T-helper 17 cell (primary cell): Measurements from ENCODE around the gene UGT1A5. TPM values are rescaled to one million over a fixed set of nuclear protein-coding genes. Genes with fewer than 3 reads are reported as not detected.

Experiments
- ATAC-seq: fragments of 150-1000 bp; cut with Tn5 transposase; 2 replicates; pipeline ENCODE4 v1.10.0; 2021; ENCODE audit warnings: mild to moderate bottlenecking, moderate library complexity
- DNase-seq, 3 donors: peaks; one replicate each; pipeline versions ENCODE4 v3.0.0 to v3.0.0-alpha.2; 2020 to 2021
- H3K9me3 ChIP-seq: one replicate; pipeline ENCODE4 v1.7.0; 2013; ENCODE audit warnings: low read length, mild to moderate bottlenecking; ENCODE audit not compliant: control insufficient read depth, poor library complexity, severe bottlenecking
- H3K27ac Mint-ChIP-seq: one replicate; pipeline ENCODE4 v1.8.0; 2022; ENCODE audit warnings: mild to moderate bottlenecking, moderate library complexity, mixed read lengths
- H3K27me3 Mint-ChIP-seq: one replicate; pipeline ENCODE4 v1.8.0; 2022; ENCODE audit warnings: mixed read lengths
- H3K36me3 Mint-ChIP-seq: one replicate; pipeline ENCODE4 v1.8.0; 2022; ENCODE audit warnings: low read depth, mixed read lengths
- H3K4me1 Mint-ChIP-seq: one replicate; pipeline ENCODE4 v1.8.0; 2022; ENCODE audit warnings: mild to moderate bottlenecking, mixed read lengths
- H3K4me3 Mint-ChIP-seq: one replicate; pipeline ENCODE4 v1.8.0; 2022; ENCODE audit warnings: mild to moderate bottlenecking, moderate library complexity, mixed read lengths
- total RNA-seq, 4 donors: library from RNA in 2 of 4; stranded (reverse) in 2 of 4; gene quantifications; one replicate each; pipeline ENCODE4 v1.2.3 and lab custom pipeline; 2022 to 2026

Gene UGT1A5
- total RNA-seq, 2 donors from 2014 or later, result not detected

DNA sequence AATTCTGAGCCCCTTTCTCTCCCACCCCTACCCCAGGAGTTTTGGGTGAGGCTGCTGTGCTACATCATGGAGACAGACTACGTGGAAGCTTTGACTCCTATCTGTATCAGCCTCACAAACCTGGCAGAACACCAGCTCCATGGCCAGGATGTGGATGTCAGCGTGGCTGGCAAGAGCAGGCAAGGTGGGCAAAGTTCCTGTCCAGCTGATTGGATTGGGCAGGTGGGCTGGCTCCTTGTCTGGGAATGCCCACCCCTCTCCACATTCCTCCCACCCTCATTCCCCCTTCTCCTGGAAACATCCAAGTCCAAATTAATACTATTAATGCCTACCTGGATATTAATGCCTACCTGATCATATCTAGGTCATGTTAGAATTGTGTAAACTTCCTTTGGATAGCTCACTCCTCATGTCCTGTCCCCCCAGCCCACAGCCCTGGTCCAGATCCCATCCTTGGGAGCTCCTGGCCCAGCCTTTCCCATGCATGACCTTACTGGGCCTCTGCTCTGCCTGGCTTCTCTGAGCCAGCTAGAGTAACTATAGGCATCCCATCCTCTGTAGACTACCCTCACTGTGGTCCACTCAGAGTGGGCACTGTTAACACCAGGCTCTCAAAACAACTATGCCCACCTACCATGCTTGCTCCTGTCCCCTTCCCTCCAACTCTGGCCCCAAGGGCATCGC lies 89.6 kb downstream of the UGT1A5 start:
- Mint-ChIP-seq H3K27ac (no peak overlapping the region), H3K27me3 (peaks cover 50% of the 10 kb centered on the region), H3K4me1 (peaks cover 2% of the 10 kb centered on the region), H3K36me3 (no peaks in the 10 kb centered on the region), H3K4me3 (no peak overlapping the region)
- ATAC-seq, result no peak
- no peak for DNase-seq
- no peaks in the 10 kb centered on the region for H3K9me3 ChIP-seq

DNA sequence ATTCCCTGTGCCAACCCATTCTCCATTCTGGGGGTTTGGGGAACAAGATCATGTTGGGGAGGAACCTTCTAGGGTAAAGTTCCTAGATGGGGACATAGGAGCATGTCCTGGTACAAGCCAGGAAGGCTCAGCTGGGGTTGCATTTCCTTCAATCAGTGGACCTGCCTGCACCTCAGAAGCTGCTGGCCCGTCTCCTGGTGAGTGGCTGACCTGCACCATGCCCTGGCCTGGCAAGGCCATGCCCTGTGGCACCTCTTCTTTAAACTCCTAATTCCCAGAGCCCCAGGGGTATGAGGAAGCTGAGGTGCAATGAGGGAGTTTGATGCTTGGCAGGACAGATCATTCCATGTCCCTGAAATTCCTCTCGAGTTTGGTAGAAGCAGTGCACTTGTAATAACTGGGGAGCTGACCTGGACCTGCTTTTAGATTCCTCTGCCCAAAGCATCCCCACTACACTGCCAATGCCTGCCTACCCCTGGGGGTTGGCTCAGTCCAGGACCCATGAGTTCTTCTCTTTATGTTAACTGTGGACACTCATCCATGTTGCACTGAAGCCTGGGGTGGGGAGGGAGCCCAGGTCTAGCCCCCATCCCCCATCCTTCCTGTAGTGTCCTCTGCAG lies 90.7 kb downstream of the UGT1A5 start:
- peak overlapping the region; percentile 3 for H3K4me3 Mint-ChIP-seq
- H3K27ac Mint-ChIP-seq, result no peak overlapping the region
- H3K9me3 ChIP-seq, result no peaks in the 10 kb centered on the region
- no peak for DNase-seq
- no peak for ATAC-seq
- H3K4me1 Mint-ChIP-seq, result peaks cover 2% of the 10 kb centered on the region
- no peaks in the 10 kb centered on the region for H3K36me3 Mint-ChIP-seq
- H3K27me3 Mint-ChIP-seq, result peaks cover 52% of the 10 kb centered on the region

GRCh38 chr2:233803994-233804393 lies 91.3 kb downstream of the UGT1A5 start:
- ATAC-seq (no peak), DNase-seq (no peak)
- H3K9me3 ChIP-seq, result no peaks in the 10 kb centered on the region
- Mint-ChIP-seq H3K27ac (no peak overlapping the region), H3K27me3 (peaks cover 51% of the 10 kb centered on the region), H3K36me3 (no peaks in the 10 kb centered on the region), H3K4me3 (peak overlapping the region; percentile 3), H3K4me1 (peaks cover 2% of the 10 kb centered on the region)

DNA sequence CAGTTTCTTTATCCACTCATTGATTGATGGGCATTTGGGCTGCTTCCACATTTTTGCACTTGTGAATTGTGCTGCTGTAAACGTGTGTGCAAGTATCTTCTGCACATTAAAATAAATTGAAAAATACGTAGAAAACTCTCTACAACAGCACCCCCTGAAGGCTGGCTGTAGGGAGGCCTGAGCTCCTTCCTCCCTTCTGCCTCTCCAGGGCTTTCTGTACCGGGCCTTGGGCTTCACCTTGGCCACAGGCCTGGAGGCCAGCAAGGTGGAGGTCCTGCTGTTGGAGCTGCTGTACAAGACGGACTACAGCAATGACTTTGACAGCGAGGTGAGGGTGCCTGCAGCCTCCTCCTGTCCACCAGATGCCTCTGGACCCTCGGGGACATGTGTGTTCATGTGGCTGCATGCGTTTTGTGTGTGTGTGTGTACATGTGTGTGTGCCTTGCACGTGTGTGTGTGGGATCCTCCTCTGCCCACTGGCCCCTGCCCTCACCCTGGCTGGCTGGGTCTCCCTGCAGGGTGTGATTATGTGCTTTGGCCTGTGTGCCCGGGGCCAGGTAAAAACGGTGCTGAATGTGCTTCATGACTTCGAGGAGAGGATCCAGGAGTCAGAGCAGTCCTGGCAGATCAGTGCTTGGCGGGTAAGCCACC lies 94.6 kb downstream of the UGT1A5 start:
- H3K27ac Mint-ChIP-seq, result no peak overlapping the region
- H3K9me3 ChIP-seq, result no peaks in the 10 kb centered on the region
- DNase-seq (no peak), ATAC-seq (no peak)
- H3K4me3 Mint-ChIP-seq, result no peak overlapping the region
- H3K36me3 Mint-ChIP-seq, result no peaks in the 10 kb centered on the region
- peaks cover 2% of the 10 kb centered on the region for H3K4me1 Mint-ChIP-seq
- peaks cover 76% of the 10 kb centered on the region for H3K27me3 Mint-ChIP-seq

- H3K36me3 Mint-ChIP-seq, result no peaks in the 10 kb centered on the region
- peaks cover 67% of the 10 kb centered on the region for H3K27me3 Mint-ChIP-seq
- DNase-seq (no peak), ATAC-seq (no peak)
- H3K27ac Mint-ChIP-seq, result no peak overlapping the region
- no peak overlapping the region for H3K4me3 Mint-ChIP-seq
- H3K9me3 ChIP-seq, result no peaks in the 10 kb centered on the region
- peaks cover 5% of the 10 kb centered on the region for H3K4me1 Mint-ChIP-seq
Observed at GRCh38 chr2:233807966-233808935, 95.5 kb downstream of the UGT1A5 start.

GRCh38 chr2:233810385-233810784 lies 97.7 kb downstream of the UGT1A5 start:
- Mint-ChIP-seq H3K27ac (no peak overlapping the region), H3K27me3 (peaks cover 56% of the 10 kb centered on the region), H3K4me1 (peaks cover 2% of the 10 kb centered on the region), H3K36me3 (no peaks in the 10 kb centered on the region), H3K4me3 (no peak overlapping the region)
- no peak for ATAC-seq
- no peak for DNase-seq
- H3K9me3 ChIP-seq, result no peaks in the 10 kb centered on the region

- ATAC-seq (no peak), DNase-seq (no peak)
- Mint-ChIP-seq H3K4me3 (no peak overlapping the region), H3K27ac (no peak overlapping the region), H3K4me1 (peaks cover 2% of the 10 kb centered on the region), H3K36me3 (no peaks in the 10 kb centered on the region), H3K27me3 (peaks cover 53% of the 10 kb centered on the region)
- no peaks in the 10 kb centered on the region for H3K9me3 ChIP-seq
Observed at GRCh38 chr2:233811087-233811486, 98.4 kb downstream of the UGT1A5 start.

- Mint-ChIP-seq H3K36me3 (no peaks in the 10 kb centered on the region), H3K4me3 (no peak overlapping the region), H3K4me1 (peaks cover 2% of the 10 kb centered on the region), H3K27ac (no peak overlapping the region), H3K27me3 (peaks cover 53% of the 10 kb centered on the region)
- no peaks in the 10 kb centered on the region for H3K9me3 ChIP-seq
- DNase-seq, result no peak
- ATAC-seq, result no peak
Observed at GRCh38 chr2:233811732-233812131, 99.0 kb downstream of the UGT1A5 start.

DNA sequence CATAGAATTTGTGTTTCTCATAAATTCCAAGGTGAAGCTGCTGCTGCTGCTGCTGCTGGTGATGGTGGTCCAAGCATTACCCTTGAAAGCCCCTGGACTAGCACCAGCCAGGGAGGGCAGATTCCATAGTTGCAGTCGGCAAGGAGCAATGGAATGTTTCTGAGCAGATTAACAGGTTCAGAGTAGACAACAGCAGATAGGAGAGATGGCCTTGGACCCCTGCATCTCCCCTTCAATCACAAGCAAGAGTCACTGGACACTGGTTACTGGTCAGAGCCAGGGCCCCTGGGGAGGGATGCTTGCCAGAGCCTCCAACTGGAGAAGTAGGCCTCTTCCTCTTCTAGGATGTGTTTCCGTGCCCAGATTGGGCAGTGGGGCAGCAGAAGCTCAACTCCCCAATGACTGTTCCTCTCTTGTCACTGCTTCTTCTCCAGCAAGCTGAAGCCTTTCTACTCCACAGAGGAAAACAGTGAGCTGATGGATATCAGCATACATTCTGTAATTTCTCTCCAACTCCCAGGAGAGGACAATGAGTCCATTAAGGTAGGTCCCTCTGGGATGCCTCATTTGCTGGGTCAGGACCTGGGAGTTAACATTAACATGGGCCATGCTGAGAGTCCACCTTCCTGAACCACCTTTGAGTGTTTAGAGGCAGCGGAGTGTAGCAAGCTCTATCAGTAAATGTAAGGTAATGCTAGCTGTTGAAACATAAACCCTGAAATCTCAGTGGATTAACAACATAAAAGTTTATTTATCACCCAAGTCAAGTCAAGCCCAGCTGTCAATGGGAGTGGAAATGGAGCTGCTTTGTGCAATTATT lies 100.7 kb downstream of the UGT1A5 start:
- ATAC-seq (no peak), DNase-seq (no peak)
- Mint-ChIP-seq H3K36me3 (no peaks in the 10 kb centered on the region), H3K4me3 (no peak overlapping the region), H3K4me1 (peaks cover 8% of the 10 kb centered on the region), H3K27me3 (peaks cover 56% of the 10 kb centered on the region), H3K27ac (no peak overlapping the region)
- H3K9me3 ChIP-seq, result no peaks in the 10 kb centered on the region

DNA sequence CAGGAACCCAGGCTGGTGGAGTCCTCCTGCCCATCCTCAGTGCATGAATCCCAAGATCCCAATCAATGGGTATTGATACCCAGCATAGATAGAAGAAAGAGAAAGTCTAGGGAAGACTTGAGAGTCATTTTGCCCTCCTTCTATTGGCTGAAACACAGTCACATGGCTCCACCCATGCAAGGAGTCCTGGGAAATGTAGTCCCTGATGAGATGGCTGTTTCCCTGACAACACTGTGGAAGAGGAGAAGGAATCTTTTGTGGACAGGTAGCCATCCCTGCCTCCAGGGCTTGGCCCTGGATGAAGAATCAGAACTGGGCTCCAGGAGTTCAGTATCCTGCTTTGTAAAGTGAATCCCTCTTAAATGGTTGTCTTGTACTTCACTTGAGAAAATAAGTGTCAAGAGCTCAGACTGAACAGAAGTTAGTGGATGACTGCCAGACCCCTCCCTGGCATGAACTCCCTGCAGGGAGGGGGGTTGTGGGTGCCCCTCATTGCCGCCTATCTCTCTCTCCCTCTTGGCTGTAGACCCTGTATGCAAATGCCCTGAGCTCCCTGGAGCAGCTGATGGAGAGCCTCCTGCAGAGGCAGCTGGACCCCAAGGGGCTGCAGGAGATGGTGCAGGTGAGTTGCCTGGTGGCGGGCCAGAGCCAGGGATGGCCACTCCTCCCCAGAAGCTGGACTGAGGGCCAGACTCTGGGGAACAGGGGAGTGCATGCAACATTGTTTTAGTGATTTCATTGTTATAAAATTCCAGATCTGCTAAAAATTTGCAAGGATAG lies 101.5 kb downstream of the UGT1A5 start:
- H3K9me3 ChIP-seq, result no peaks in the 10 kb centered on the region
- no peak for DNase-seq
- peaks cover 8% of the 10 kb centered on the region for H3K4me1 Mint-ChIP-seq
- H3K27ac Mint-ChIP-seq, result no peak overlapping the region
- no peaks in the 10 kb centered on the region for H3K36me3 Mint-ChIP-seq
- H3K4me3 Mint-ChIP-seq, result no peak overlapping the region
- peaks cover 49% of the 10 kb centered on the region for H3K27me3 Mint-ChIP-seq
- ATAC-seq, result no peak

DNA sequence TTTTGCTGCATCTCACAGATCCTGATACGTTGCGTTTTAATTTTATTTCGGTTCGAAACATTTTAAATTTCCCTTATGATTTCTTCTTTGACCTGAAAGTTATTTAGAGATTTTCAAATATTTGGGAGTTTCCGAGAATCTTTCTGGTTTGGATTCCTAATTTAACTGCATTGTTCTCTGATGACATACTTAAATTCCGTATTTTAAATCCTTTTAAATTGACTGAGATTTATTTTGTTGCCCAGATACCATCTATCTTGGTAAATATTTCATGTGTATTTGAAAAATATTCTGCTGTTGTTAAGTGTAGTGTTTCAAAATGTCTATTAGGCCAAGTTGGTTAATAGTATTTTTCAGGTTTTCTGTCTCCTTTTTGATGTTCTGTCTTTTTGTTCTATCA lies 103.2 kb downstream of the UGT1A5 start:
- Mint-ChIP-seq H3K4me1 (peaks cover 10% of the 10 kb centered on the region), H3K27ac (no peak overlapping the region), H3K27me3 (peaks cover 47% of the 10 kb centered on the region), H3K36me3 (no peaks in the 10 kb centered on the region), H3K4me3 (no peak overlapping the region)
- no peaks in the 10 kb centered on the region for H3K9me3 ChIP-seq
- ATAC-seq, result no peak
- DNase-seq, result no peak

DNA sequence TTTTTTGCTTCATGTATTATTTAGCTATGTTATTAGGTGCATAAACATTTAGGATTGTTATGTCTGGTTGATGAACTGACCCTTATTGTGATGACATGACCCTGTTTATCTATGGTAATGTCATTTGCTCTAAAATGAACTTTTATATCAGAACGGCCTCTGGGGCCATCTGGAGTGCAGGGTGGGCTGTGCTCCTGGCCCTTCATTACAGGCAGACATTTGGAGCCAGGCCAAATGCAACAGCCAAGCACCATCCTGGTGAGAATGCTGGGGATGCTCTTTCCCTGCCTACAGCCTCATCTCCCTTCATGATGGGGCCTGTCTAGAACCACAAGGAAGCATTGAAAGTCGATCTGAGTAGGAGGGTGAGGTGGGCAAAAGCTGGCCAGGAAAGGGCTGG lies 103.6 kb downstream of the UGT1A5 start:
- H3K4me3 Mint-ChIP-seq, result no peak overlapping the region
- peaks cover 10% of the 10 kb centered on the region for H3K4me1 Mint-ChIP-seq
- DNase-seq, result no peak
- H3K36me3 Mint-ChIP-seq, result no peaks in the 10 kb centered on the region
- no peaks in the 10 kb centered on the region for H3K9me3 ChIP-seq
- no peak for ATAC-seq
- H3K27me3 Mint-ChIP-seq, result peaks cover 42% of the 10 kb centered on the region
- H3K27ac Mint-ChIP-seq, result no peak overlapping the region
